HEK293 (cell line): ENCODE results near the gene CRLF2.
"Not testable (repeated sequence)": the region's sequence is repeated elsewhere in the genome, so short reads cannot be mapped to it uniquely, and the experiment has no call there.

Experiments
- CTCF ChIA-PET: fragments of 350-600 bp; formaldehyde crosslinking; extraction: SDS; loops from one replicate; lab custom pipeline; 2021; ENCODE audit warnings: antibody characterized with exemption; lab: Yijun Ruan, JAX
- POLR2A ChIA-PET: fragments of 300-600 bp; formaldehyde crosslinking; extraction: SDS; loops from one replicate; lab custom pipeline; 2020; ENCODE audit warnings: antibody characterized with exemption, inconsistent platforms; lab: Yijun Ruan, JAX
- H3K27ac ChIP-seq: fragments of 200-500 bp; sonication (Bioruptor generic); 2 replicates; pipeline ENCODE4 v1.5.1; 2014; ENCODE audit warnings: low read depth, low read length, control low read depth, inconsistent platforms; ENCODE audit errors: extremely low read depth
- H3K36me3 ChIP-seq, 2 experiments: fragments of 200-500 bp in 1 of 2; sonication (Bioruptor generic) in 1 of 2; 1 replicate in 1 of 2; 2 replicates in 1 of 2; pipeline ENCODE4 v1.5.1; 2014 to 2017; ENCODE audit warnings: inconsistent platforms in 2 of 2, low read length in 2 of 2; ENCODE audit not compliant: control insufficient read depth in 2 of 2, insufficient read depth in 1 of 2
- H3K4me1 ChIP-seq: fragments of 200-500 bp; sonication (Bioruptor generic); 2 replicates; pipeline ENCODE4 v1.5.1; 2014; ENCODE audit warnings: mild to moderate bottlenecking, low read length, inconsistent platforms; ENCODE audit not compliant: control insufficient read depth, insufficient read depth
- H3K4me3 ChIP-seq: 2 replicates; pipeline ENCODE4 v1.5.1; 2011; ENCODE audit warnings: low read depth, mild to moderate bottlenecking, control low read depth, low read length, moderate library complexity
- H3K9me3 ChIP-seq: fragments of 200-500 bp; sonication (Bioruptor generic); 2 replicates; pipeline ENCODE4 v1.5.1; 2014; ENCODE audit warnings: low read depth, low read length, inconsistent platforms; ENCODE audit not compliant: control insufficient read depth, insufficient read depth
- KLF1 ChIP-seq: fragments of 450-650 bp; formaldehyde crosslinking; IDR thresholded peaks from 2 replicates; pipeline ENCODE4 v1.5.1; 2016; ENCODE audit warnings: missing biosample characterization, missing genetic modification characterization
- PATZ1 ChIP-seq: fragments of 450-650 bp; formaldehyde crosslinking; IDR thresholded peaks from 2 replicates; pipeline ENCODE4 v1.5.1; 2016; ENCODE audit warnings: missing biosample characterization, missing genetic modification characterization
- PRDM2 ChIP-seq: fragments of 450-650 bp; formaldehyde crosslinking; IDR thresholded peaks from 2 replicates; pipeline ENCODE4 v1.5.1; 2016; ENCODE audit warnings: missing biosample characterization, missing genetic modification characterization, borderline replicate concordance
- TSHZ1 ChIP-seq: fragments of 450-650 bp; formaldehyde crosslinking; IDR thresholded peaks from 2 replicates; pipeline ENCODE4 v1.5.1; 2016; ENCODE audit warnings: missing biosample characterization, missing genetic modification characterization, borderline replicate concordance
- ZBTB17 ChIP-seq: fragments of 450-650 bp; formaldehyde crosslinking; IDR thresholded peaks from 2 replicates; pipeline ENCODE4 v1.5.1; 2016; ENCODE audit warnings: missing biosample characterization, missing genetic modification characterization
- ZNF132 ChIP-seq: fragments of 450-650 bp; formaldehyde crosslinking; IDR thresholded peaks from 2 replicates; pipeline ENCODE4 v1.5.1; 2017; ENCODE audit warnings: missing biosample characterization, missing genetic modification characterization, borderline replicate concordance
- ZNF2 ChIP-seq: fragments of 450-650 bp; formaldehyde crosslinking; IDR thresholded peaks from 2 replicates; pipeline ENCODE4 v1.5.1; 2016; ENCODE audit warnings: missing biosample characterization, missing genetic modification characterization
- ZNF423 ChIP-seq: fragments of 450-650 bp; formaldehyde crosslinking; IDR thresholded peaks from 2 replicates; pipeline ENCODE4 v1.5.1; 2016; ENCODE audit warnings: missing biosample characterization, missing genetic modification characterization
- ZNF426 ChIP-seq: fragments of 450-650 bp; formaldehyde crosslinking; IDR thresholded peaks from 2 replicates; pipeline ENCODE4 v1.5.1; 2017; ENCODE audit warnings: missing biosample characterization, missing genetic modification characterization, mild to moderate bottlenecking, inconsistent platforms, moderate library complexity
- ZNF529 ChIP-seq: fragments of 450-650 bp; formaldehyde crosslinking; IDR thresholded peaks from 2 replicates; pipeline ENCODE4 v1.5.1; 2017; ENCODE audit warnings: missing genetic modification characterization, missing biosample characterization; ENCODE audit not compliant: insufficient replicate concordance
- ZNF558 ChIP-seq: fragments of 450-650 bp; formaldehyde crosslinking; IDR thresholded peaks from 2 replicates; pipeline ENCODE4 v1.5.1; 2016; ENCODE audit warnings: missing biosample characterization, missing genetic modification characterization
- ZNF580 ChIP-seq: fragments of 450-650 bp; formaldehyde crosslinking; IDR thresholded peaks from 2 replicates; pipeline ENCODE4 v1.5.1; 2016; ENCODE audit warnings: missing biosample characterization, missing genetic modification characterization
- ZNF629 ChIP-seq: fragments of 450-650 bp; formaldehyde crosslinking; IDR thresholded peaks from 2 replicates; pipeline ENCODE4 v1.5.1; 2017; ENCODE audit warnings: missing biosample characterization, missing genetic modification characterization
- ZNF670 ChIP-seq: fragments of 450-650 bp; formaldehyde crosslinking; IDR thresholded peaks from 2 replicates; pipeline ENCODE4 v1.5.1; 2016; ENCODE audit warnings: missing biosample characterization, missing genetic modification characterization, low read depth
- ZNF791 ChIP-seq: fragments of 450-650 bp; formaldehyde crosslinking; IDR thresholded peaks from 2 replicates; pipeline ENCODE4 v1.5.1; 2016; ENCODE audit warnings: missing biosample characterization, missing genetic modification characterization
- ZSCAN4 ChIP-seq: fragments of 450-650 bp; formaldehyde crosslinking; IDR thresholded peaks from 2 replicates; pipeline ENCODE4 v1.5.1; 2017; ENCODE audit warnings: missing biosample characterization, missing genetic modification characterization
- TF ChIP-seq, protein P1 (sequence below): fragments of 450-650 bp; formaldehyde crosslinking; IDR thresholded peaks from 2 replicates; pipeline ENCODE4 v1.5.1; 2016; ENCODE audit warnings: missing biosample characterization, missing genetic modification characterization
- TF ChIP-seq, protein P2 (sequence below): fragments of 450-650 bp; formaldehyde crosslinking; IDR thresholded peaks from 2 replicates; pipeline ENCODE4 v1.5.1; 2016; ENCODE audit warnings: missing biosample characterization, missing genetic modification characterization

CRLF2 gene, protein sequence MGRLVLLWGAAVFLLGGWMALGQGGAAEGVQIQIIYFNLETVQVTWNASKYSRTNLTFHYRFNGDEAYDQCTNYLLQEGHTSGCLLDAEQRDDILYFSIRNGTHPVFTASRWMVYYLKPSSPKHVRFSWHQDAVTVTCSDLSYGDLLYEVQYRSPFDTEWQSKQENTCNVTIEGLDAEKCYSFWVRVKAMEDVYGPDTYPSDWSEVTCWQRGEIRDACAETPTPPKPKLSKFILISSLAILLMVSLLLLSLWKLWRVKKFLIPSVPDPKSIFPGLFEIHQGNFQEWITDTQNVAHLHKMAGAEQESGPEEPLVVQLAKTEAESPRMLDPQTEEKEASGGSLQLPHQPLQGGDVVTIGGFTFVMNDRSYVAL

GRCh38 chrX:1212532-1212931 lies at the start of gene CRLF2:
CRLF2 (minus strand) TSS chrX:1212649; CDS start chrX:1212634, 15 bp downstream.
- H3K27ac ChIP-seq = no peak within 1 kb of the TSS
- CTCF ChIA-PET = no interaction called here
- H3K9me3 ChIP-seq = no peaks in the 10 kb centered on the region
- peak; percentile 54 for TF ChIP-seq ZNF629
- no peak for TF ChIP-seq ZNF132 (tag by site-specific recombination)
- peak; percentile 64; the same call in 1 of the 2 replicates for TF ChIP-seq TSHZ1 (tag by site-specific recombination)
- TF ChIP-seq ZBTB17 (tag by site-specific recombination) = peak; percentile 55; the same call in 1 of the 2 replicates
- no peak for TF ChIP-seq ZNF529 (tag by site-specific recombination)
- no peak for TF ChIP-seq ZNF670
- TF ChIP-seq ZNF580 (tag by site-specific recombination) = no peak
- TF ChIP-seq ZNF558 (tag by site-specific recombination) = no peak
- no peak for TF ChIP-seq ZSCAN4
- no peak for TF ChIP-seq ZNF2 (tag by site-specific recombination)
- TF ChIP-seq ZNF426 (tag by site-specific recombination) = no peak
- TF ChIP-seq KLF1 (tag by site-specific recombination) = no peak
- TF ChIP-seq, protein P1, sequence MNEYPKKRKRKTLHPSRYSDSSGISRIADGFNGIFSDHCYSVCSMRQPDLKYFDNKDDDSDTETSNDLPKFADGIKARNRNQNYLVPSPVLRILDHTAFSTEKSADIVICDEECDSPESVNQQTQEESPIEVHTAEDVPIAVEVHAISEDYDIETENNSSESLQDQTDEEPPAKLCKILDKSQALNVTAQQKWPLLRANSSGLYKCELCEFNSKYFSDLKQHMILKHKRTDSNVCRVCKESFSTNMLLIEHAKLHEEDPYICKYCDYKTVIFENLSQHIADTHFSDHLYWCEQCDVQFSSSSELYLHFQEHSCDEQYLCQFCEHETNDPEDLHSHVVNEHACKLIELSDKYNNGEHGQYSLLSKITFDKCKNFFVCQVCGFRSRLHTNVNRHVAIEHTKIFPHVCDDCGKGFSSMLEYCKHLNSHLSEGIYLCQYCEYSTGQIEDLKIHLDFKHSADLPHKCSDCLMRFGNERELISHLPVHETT (tag by site-specific recombination) = peak; percentile 70
- no peak for TF ChIP-seq PRDM2 (tag by site-specific recombination)
- peak; percentile 37; the same call in 1 of the 2 replicates for TF ChIP-seq PATZ1 (tag by site-specific recombination)
- TF ChIP-seq ZNF423 (tag by site-specific recombination) = no peak
- TF ChIP-seq, protein P2, sequence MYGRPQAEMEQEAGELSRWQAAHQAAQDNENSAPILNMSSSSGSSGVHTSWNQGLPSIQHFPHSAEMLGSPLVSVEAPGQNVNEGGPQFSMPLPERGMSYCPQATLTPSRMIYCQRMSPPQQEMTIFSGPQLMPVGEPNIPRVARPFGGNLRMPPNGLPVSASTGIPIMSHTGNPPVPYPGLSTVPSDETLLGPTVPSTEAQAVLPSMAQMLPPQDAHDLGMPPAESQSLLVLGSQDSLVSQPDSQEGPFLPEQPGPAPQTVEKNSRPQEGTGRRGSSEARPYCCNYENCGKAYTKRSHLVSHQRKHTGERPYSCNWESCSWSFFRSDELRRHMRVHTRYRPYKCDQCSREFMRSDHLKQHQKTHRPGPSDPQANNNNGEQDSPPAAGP (tag by site-specific recombination) = peak; percentile 58; the same call in 1 of the 2 replicates
- TF ChIP-seq ZNF791 (tag by site-specific recombination) = no peak
- no peak within 1 kb of the TSS for H3K4me3 ChIP-seq
- POLR2A ChIA-PET = no interaction called here
- no peaks in the 10 kb centered on the region for H3K36me3 ChIP-seq
- H3K4me1 ChIP-seq = no peaks in the 10 kb centered on the region

- H3K36me3 ChIP-seq, CTCF ChIA-PET, H3K4me3 ChIP-seq, H3K27ac ChIP-seq, H3K9me3 ChIP-seq, POLR2A ChIA-PET, H3K4me1 ChIP-seq: not testable (repeated sequence)
These were observed 49.3 kb upstream of the CRLF2 start for GRCh38 chrX:1261771-1262170.
